Mucosa of stomach (tissue), 1 donor: ENCODE results near the gene MTERF2.
A peak's percentile ranks its signal among the peaks of the same experiment; 100 is the strongest.
"Not testable (repeated sequence)": the region's sequence is repeated elsewhere in the genome, so short reads cannot be mapped to it uniquely, and the experiment has no call there.

ENCODE experiments used
- H3K27me3 ChIP-seq: one replicate; pipeline ENCODE4 v1.7.0; 2013; ENCODE audit warnings: mild to moderate bottlenecking, low read length; ENCODE audit not compliant: control insufficient read depth, insufficient read depth
- H3K36me3 ChIP-seq: one replicate; pipeline ENCODE4 v1.7.0; 2013; ENCODE audit warnings: low read length; ENCODE audit not compliant: control insufficient read depth, insufficient read depth
- H3K4me1 ChIP-seq: one replicate; pipeline ENCODE4 v1.7.0; 2013; ENCODE audit warnings: mild to moderate bottlenecking, low read length; ENCODE audit not compliant: control insufficient read depth, insufficient read depth
- H3K4me3 ChIP-seq: one replicate; pipeline ENCODE4 v1.7.0; 2013; ENCODE audit warnings: low read length
- H3K9ac ChIP-seq: one replicate; pipeline ENCODE4 v1.7.0; 2013; ENCODE audit warnings: mild to moderate bottlenecking, low read length, moderate library complexity
- H3K9me3 ChIP-seq: one replicate; pipeline ENCODE4 v1.7.0; 2013; ENCODE audit warnings: mild to moderate bottlenecking, low read length, moderate library complexity; ENCODE audit not compliant: control insufficient read depth
- donor health status: Pancreatic carcinoma.

The MTERF2 gene

GRCh38 chr12:107017042-107017441 is 30.1 kb upstream of the MTERF2 start:
- Histone ChIP-seq H3K9ac (no peak overlapping the region), H3K4me3 (no peak overlapping the region), H3K27me3 (no peaks in the 10 kb centered on the region), H3K4me1 (no peaks in the 10 kb centered on the region), H3K36me3 (no peaks in the 10 kb centered on the region), H3K9me3 (no peaks in the 10 kb centered on the region)

GRCh38 chr12:107014055-107014454 is 27.1 kb upstream of the MTERF2 start:
- H3K9me3 ChIP-seq: no peaks in the 10 kb centered on the region
- no peak overlapping the region for H3K4me3 ChIP-seq
- no peaks in the 10 kb centered on the region for H3K36me3 ChIP-seq
- H3K9ac ChIP-seq: no peak overlapping the region
- H3K27me3 ChIP-seq: no peaks in the 10 kb centered on the region
- no peaks in the 10 kb centered on the region for H3K4me1 ChIP-seq

GRCh38 chr12:107012736-107013425 is 25.9 kb upstream of the MTERF2 start:
- no peaks in the 10 kb centered on the region for H3K9me3 ChIP-seq
- no peak overlapping the region for H3K4me3 ChIP-seq
- no peaks in the 10 kb centered on the region for H3K4me1 ChIP-seq
- no peaks in the 10 kb centered on the region for H3K27me3 ChIP-seq
- H3K9ac ChIP-seq: no peak overlapping the region
- no peaks in the 10 kb centered on the region for H3K36me3 ChIP-seq

GRCh38 chr12:107011519-107011918 is 24.6 kb upstream of the MTERF2 start:
- Histone ChIP-seq H3K4me1 (no peaks in the 10 kb centered on the region), H3K9ac (no peak overlapping the region), H3K9me3 (no peaks in the 10 kb centered on the region), H3K27me3 (no peaks in the 10 kb centered on the region), H3K4me3 (no peak overlapping the region), H3K36me3 (no peaks in the 10 kb centered on the region)

GRCh38 chr12:107007411-107007810 is 20.5 kb upstream of the MTERF2 start:
- Histone ChIP-seq H3K27me3 (no peaks in the 10 kb centered on the region), H3K36me3 (no peaks in the 10 kb centered on the region), H3K4me1 (no peaks in the 10 kb centered on the region), H3K9ac (no peak overlapping the region), H3K9me3 (no peaks in the 10 kb centered on the region), H3K4me3 (no peak overlapping the region)

GRCh38 chr12:107002665-107003064 is 15.7 kb upstream of the MTERF2 start:
- H3K9ac ChIP-seq, H3K36me3 ChIP-seq, H3K9me3 ChIP-seq, H3K4me1 ChIP-seq, H3K27me3 ChIP-seq, H3K4me3 ChIP-seq: not testable (repeated sequence)

GRCh38 chr12:106999446-106999845 is 12.5 kb upstream of the MTERF2 start:
- Histone ChIP-seq H3K4me1 (no peaks in the 10 kb centered on the region), H3K4me3 (no peak overlapping the region), H3K27me3 (no peaks in the 10 kb centered on the region), H3K9me3 (no peaks in the 10 kb centered on the region), H3K36me3 (no peaks in the 10 kb centered on the region), H3K9ac (no peak overlapping the region)

GRCh38 chr12:106997916-106998315 is 11.0 kb upstream of the MTERF2 start:
- no peaks in the 10 kb centered on the region for H3K36me3 ChIP-seq
- H3K27me3 ChIP-seq: no peaks in the 10 kb centered on the region
- H3K9me3 ChIP-seq: no peaks in the 10 kb centered on the region
- H3K4me1 ChIP-seq: no peaks in the 10 kb centered on the region
- no peak overlapping the region for H3K9ac ChIP-seq
- no peak overlapping the region for H3K4me3 ChIP-seq

GRCh38 chr12:106996102-106996501 is 9.2 kb upstream of the MTERF2 start:
- H3K9ac ChIP-seq, H3K27me3 ChIP-seq, H3K9me3 ChIP-seq, H3K4me1 ChIP-seq, H3K36me3 ChIP-seq, H3K4me3 ChIP-seq: not testable (repeated sequence)

- Histone ChIP-seq H3K4me3 (no peak overlapping the region), H3K9me3 (no peaks in the 10 kb centered on the region), H3K36me3 (no peaks in the 10 kb centered on the region), H3K9ac (no peak overlapping the region), H3K27me3 (no peaks in the 10 kb centered on the region), H3K4me1 (no peaks in the 10 kb centered on the region)
Measured at GRCh38 chr12:106994579-106995220, 7.8 kb upstream of the MTERF2 start.

- H3K9me3 ChIP-seq: no peaks in the 10 kb centered on the region
- no peaks in the 10 kb centered on the region for H3K36me3 ChIP-seq
- no peak overlapping the region for H3K9ac ChIP-seq
- H3K4me3 ChIP-seq: no peak overlapping the region
- H3K27me3 ChIP-seq: no peaks in the 10 kb centered on the region
- H3K4me1 ChIP-seq: peaks cover 23% of the 10 kb centered on the region
Measured at GRCh38 chr12:106987846-106988245, 900 bp upstream of the MTERF2 start.

- no peaks in the 10 kb centered on the region for H3K36me3 ChIP-seq
- peaks cover 29% of the 10 kb centered on the region for H3K4me1 ChIP-seq
- H3K9me3 ChIP-seq: no peaks in the 10 kb centered on the region
- peak overlapping the region; percentile 52 for H3K4me3 ChIP-seq
- H3K9ac ChIP-seq: peak overlapping the region; percentile 73
- no peaks in the 10 kb centered on the region for H3K27me3 ChIP-seq
Measured at GRCh38 chr12:106986135-106986534, 811 bp downstream of the MTERF2 start.
